HG02763 (cell line): ENCODE measurements around the gene CYB5R4.
"Not testable (repeated sequence)": the region's sequence is repeated elsewhere in the genome, so short reads cannot be mapped to it uniquely, and the experiment has no call there.

Experiments used
- ATAC-seq: cut with Tn5 transposase; IDR thresholded peaks from one replicate; pipeline ENCODE4 v1.9.1; 2021; ENCODE audit warnings: mild to moderate bottlenecking, moderate library complexity; ENCODE audit not compliant: unreplicated experiment

The CYB5R4 gene

DNA sequence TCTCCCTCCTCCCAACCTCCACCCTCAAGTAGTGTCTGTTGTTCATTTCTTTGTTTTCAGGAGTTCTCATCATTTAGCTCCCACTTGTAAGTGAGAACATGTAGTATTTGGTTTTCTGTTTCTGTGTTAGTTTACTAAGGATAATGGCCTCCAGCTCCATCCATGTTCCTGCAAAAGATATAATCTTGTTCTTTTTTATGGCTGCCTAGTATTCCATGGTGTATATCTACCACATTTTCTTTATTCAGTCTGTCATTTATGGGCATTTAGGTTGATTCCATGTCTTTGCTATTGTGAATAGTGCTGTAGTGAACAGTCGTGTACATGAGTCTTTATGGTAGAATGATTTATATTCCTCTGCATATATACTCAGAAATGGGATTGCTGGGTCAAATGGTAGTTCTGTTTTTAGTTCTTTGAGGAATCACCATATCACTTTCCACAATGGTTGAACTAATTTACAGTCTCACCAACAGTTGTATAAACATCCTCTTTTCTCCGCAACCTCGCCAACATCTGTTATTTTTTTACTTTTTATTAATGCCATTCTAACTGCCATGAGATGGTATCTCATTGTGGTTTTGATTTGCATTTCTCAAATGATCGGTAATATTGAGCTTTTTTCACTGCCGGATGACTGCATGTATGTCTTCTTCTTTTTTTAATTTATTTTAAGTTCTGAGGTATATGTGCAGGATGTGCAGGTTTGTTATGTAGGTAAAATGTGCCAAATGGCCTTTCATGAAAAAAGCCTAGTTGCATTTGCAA lies 48.3 kb downstream of the CYB5R4 start:
- ATAC-seq = not testable (repeated sequence)

DNA sequence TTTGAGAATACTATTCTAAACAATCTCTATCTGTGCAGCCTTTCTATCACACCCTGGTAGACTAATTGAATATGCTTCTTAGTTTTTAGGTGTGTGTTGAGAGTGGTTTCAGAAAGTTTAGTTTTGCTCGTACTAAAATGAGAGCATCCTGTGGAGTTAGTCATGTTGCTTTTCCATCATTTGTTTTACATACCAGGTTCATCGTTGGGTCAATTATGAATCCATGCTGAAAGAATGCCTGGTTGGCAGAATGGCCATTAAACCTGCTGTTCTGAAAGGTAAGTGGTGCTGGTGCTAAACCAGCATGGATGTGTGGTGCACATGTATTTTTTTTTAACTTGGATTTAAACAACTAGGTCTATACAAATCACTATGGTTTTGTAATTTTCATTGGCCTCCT lies 49.3 kb downstream of the CYB5R4 start:
- ATAC-seq = no peak

GRCh38 chr6:83911278-83911677 lies 51.8 kb downstream of the CYB5R4 start:
- ATAC-seq = no peak

DNA sequence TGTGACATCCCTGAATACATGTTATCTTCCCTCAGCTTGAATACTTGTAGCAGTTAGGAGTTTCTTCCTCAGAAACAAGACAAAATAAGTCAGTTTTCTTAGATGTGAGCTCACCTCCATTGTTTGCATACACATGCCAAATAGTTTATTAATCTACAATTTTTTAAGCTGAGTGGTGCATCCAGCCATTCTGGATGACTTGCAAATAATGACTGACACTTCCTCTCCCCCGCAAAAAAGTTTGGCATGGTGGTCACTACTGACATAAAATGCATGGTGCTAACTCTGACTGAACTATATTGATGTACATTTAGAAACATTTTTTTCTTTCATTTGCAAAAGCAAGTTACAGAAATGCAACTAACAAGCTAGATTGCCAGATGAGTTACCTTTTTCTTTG lies 55.5 kb downstream of the CYB5R4 start:
- ATAC-seq = no peak

GRCh38 chr6:83917001-83917400 lies 57.5 kb downstream of the CYB5R4 start:
- no peak for ATAC-seq

DNA sequence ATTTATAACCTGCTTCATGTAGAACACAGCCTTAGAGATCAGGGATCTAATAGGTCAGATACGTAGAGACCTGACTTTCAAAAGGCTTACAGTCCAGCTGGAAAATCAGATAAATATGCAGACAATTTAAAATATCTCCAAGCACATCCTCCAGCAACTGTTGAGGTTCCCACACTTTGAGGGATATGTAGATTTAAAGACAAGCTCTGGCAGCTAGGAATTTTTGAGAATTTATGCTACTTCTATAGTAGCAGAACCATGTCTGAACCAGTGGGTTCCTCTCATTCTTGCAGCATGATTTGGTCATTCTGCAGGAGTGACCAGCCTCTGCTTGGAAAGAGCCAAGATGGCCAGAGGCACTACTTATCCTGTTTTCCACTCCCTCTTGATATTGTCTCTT lies 60.5 kb downstream of the CYB5R4 start:
- ATAC-seq = no peak

DNA sequence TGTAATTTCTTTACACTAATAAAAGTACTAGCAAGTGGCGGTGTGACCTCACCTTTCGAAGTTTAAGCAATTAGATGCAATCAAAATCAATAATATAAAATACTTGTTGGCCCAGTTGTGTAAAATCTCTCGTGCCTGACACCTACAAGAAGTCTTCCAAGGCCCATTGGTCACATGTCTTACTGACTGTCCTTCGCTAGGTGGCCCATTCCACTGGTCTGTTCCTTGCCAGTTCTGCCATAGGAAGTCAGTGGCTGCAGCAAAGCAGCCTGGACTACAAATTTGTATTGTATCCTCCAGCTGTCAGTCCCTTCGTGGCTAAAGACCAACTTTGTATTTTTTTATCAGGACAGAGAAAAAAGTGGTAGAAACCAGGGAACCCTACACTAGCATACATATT lies 61.8 kb downstream of the CYB5R4 start:
- ATAC-seq = no peak

- ATAC-seq = no peak
These were observed 68.0 kb downstream of the CYB5R4 start for GRCh38 chr6:83927470-83927869.

DNA sequence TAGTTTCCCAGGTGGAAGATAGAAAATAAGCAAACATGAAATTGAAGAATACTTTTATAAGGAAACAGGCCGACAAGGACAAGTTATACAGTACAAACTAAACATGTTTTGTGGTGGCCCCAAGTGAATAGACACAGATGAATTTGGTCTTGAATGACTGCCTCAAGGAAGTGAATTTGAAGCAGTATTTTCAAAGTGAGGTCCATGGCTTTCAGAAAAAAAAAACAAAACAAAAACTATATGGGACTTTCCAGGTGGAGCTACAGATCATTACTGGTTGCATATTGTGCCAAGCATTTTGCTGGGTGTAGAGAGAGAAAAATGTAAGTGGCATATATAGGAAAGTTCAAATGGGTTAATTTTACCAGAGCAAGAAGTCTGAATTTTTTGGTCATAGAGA lies 68.8 kb downstream of the CYB5R4 start:
- no peak for ATAC-seq

DNA sequence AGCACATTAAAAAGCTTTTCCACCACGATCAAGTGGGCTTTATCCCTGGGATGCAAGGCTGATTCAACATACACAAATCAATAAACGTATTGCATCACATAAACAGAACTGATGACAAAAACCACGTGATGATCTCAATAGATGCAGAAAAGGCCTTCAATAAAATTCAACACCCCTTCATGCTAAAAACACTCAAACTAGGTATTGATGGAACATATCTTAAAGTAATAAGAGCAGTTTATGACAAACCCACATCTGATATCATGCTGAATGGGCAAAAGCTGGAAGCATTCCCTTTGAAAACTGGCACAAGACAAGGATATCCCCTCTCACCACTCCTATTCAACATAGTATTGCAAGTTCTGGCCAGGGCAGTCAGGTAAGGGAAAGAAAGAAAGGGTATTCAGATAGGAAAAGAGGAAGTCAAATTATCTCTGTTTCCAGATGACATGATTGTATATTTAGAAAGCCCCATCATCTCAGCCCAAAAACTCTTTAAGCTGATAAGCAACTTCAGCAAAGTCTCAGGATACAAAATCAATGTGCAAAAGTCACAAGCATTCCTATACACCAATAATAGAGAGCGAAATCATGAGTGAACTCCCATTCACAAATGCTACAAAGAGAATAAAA lies 86.8 kb downstream of the CYB5R4 start:
- ATAC-seq = not testable (repeated sequence)

DNA sequence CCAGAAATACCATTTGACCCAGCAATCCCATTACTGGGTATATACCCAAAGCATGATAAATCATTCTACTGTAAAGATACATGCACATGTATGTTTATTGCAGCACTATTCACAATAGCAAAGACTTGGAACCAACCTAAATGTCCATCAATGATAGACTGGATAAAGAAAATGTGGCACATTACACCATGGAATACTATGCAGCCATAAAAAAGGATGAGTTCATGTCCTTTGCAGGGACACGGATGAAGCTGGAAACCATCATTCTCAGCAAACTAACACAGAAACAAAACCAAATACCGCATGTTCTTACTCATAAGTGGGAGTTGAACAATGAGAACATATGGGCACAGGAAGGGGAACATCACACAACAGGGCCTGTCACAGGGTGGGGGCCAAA lies 88.5 kb downstream of the CYB5R4 start:
- not testable (repeated sequence) for ATAC-seq

- ATAC-seq = no peak
These were observed 89.4 kb downstream of the CYB5R4 start for GRCh38 chr6:83948851-83949250.

- ATAC-seq = not testable (repeated sequence)
These were observed 91.9 kb downstream of the CYB5R4 start for GRCh38 chr6:83951423-83951822.

GRCh38 chr6:83952830-83953229 lies 93.3 kb downstream of the CYB5R4 start:
- no peak for ATAC-seq

GRCh38 chr6:83954371-83954770 lies 94.9 kb downstream of the CYB5R4 start:
- ATAC-seq = no peak

DNA sequence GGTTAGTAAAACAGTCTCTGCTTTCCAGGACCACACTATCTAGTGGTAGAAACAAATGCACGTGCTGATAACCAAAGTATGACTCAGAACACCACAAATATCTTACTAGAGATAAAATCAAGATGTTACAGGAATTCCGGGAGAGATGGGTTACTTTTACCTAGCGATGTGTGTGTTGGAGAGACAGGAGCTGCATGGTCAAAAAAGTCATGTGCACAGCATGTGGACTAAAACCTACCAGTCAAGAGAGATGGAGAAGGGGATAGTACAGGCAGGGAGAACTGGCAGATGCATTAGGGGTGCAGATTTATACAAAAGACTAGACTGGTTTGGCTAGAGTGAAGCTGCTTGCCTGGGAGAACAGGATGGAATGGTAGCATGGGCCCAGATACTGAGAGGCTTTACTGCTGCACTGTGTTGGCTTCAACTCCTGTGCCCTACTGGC lies 98.8 kb downstream of the CYB5R4 start:
- no peak for ATAC-seq

DNA sequence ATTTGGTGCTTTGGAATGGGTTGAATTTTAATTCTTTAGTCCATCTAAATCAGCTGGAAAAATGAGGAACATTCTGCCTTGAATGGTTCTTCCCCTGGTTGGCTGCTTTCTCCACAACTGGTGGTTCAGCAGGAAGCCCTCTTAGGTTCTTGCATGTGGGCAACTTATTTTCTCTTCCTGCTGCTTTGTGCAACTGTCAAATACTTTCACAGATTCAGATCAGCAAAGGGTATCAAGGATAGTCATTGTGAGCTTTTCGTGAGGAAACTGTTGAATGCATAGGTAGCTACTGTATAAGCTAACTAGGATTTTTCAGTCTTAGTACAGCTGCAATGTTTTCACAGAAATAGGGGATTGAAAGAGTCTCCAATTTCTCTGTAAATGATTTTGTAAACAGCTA lies 101.2 kb downstream of the CYB5R4 start:
- ATAC-seq = no peak

DNA sequence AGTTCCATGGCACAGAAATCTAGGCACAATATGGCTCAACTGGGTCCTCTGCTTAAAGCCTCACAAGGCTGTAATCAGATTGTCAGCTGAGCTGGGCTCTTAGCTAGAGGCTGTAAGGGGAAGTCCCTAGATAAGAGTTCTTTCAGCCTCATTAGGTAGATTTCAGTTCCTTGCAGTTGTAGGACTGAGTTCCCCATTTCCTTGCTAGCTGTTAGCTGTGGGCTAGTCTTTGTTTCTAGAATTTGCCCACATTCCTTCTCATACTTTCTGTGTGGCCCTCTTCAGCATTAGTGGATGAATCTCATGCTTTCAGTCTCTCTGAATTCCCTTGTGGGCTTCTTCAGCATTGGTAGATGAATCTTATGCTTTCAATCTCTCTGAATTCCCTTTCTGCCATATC lies 103.1 kb downstream of the CYB5R4 start:
- peak; percentile 84 for ATAC-seq

DNA sequence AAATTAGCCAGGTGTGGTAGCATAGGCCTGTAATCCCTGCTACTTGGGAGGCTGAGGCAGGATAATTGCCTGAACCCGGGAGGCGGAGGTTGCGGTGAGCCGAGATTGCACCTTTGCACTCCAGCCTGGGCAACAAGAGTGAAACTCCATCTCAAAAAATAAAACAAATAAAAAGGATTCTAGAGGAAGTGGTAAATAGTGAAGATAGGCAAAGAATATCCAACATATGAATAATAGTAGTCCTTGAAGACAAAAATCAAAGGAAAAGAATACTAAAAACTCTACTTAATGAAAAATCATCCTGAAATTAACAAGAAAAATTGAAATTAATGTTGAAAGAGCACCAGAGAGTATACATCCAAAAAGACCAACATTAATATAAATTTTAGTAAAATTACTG lies 107.0 kb downstream of the CYB5R4 start:
- no peak for ATAC-seq

- ATAC-seq = no peak
These were observed 111.1 kb downstream of the CYB5R4 start for GRCh38 chr6:83970582-83970981.

DNA sequence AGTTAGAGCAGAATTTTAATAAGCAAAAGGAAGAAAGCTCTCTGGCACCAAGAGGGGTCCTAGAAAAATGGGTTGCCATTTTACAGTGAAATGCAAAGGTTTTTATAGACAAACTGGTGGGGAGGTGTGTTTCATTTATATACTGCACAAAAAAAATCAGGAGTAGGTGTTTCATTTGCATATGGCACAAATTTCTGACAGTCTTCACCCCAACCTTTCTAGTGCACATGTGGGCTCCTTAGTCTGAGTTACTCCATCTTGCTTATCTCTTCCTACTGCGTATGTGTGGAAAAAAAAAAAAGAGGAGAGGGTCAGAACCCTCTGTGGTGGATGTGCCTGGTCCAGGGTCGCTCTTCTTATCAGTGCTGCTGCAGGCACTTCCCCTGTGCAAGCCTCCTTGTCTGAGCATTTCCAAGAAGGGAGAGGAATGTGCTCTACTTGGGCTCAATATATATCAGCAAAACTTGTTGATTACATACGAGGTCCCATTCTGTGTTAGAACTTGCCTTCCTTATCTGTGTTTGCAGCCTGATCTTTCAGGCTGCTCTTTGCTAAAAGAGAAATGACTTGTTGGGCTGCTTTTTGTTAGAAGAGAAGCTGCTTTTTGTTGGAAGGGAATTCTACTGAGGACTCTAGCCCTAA lies 115.0 kb downstream of the CYB5R4 start:
- ATAC-seq = no peak
